GM18858 (cell line): ENCODE measurements around the gene EXOC3.
"Not testable (repeated sequence)": the region's sequence is repeated elsewhere in the genome, so short reads cannot be mapped to it uniquely, and the experiment has no call there.

Source experiments
- ATAC-seq: cut with Tn5 transposase; IDR thresholded peaks from one replicate; pipeline ENCODE4 v1.9.1; 2021; ENCODE audit not compliant: unreplicated experiment

Gene EXOC3

GRCh38 chr5:499233-500209, 56.5 kb downstream of the EXOC3 start:
- no peak for ATAC-seq

GRCh38 chr5:500491-500890, 57.5 kb downstream of the EXOC3 start:
- no peak for ATAC-seq

GRCh38 chr5:501105-501830, 58.3 kb downstream of the EXOC3 start:
- ATAC-seq = no peak

- no peak for ATAC-seq
Measured at GRCh38 chr5:501831-502184, 58.8 kb downstream of the EXOC3 start.

GRCh38 chr5:502325-503079, 59.5 kb downstream of the EXOC3 start:
- no peak for ATAC-seq

- ATAC-seq = no peak
Measured at GRCh38 chr5:504326-505154, 61.6 kb downstream of the EXOC3 start.

- no peak for ATAC-seq
Measured at GRCh38 chr5:505951-506525, 63.1 kb downstream of the EXOC3 start.

- ATAC-seq = not testable (repeated sequence)
Measured at GRCh38 chr5:507986-508575, 65.1 kb downstream of the EXOC3 start.

GRCh38 chr5:509611-510185, 66.7 kb downstream of the EXOC3 start:
- no peak for ATAC-seq

- ATAC-seq = no peak
Measured at GRCh38 chr5:510521-510920, 67.5 kb downstream of the EXOC3 start.

- ATAC-seq = no peak
Measured at GRCh38 chr5:511476-511875, 68.5 kb downstream of the EXOC3 start.

- no peak for ATAC-seq
Measured at GRCh38 chr5:513216-514100, 70.5 kb downstream of the EXOC3 start.

- ATAC-seq = no peak
Measured at GRCh38 chr5:514101-514485, 71.1 kb downstream of the EXOC3 start.

GRCh38 chr5:514673-515072, 71.7 kb downstream of the EXOC3 start:
- no peak for ATAC-seq

GRCh38 chr5:515273-515836, 72.4 kb downstream of the EXOC3 start:
- no peak for ATAC-seq

GRCh38 chr5:516338-516925, 73.5 kb downstream of the EXOC3 start:
- ATAC-seq = no peak
